Measurements from ENCODE around the gene KRTAP5-5. TPM values are rescaled to one million over a fixed set of nuclear protein-coding genes. Genes with fewer than 3 reads are reported as not detected.

KRTAP5-5 gene
- total RNA-seq, 1 donor from 2014 or later: not detected

DNA sequence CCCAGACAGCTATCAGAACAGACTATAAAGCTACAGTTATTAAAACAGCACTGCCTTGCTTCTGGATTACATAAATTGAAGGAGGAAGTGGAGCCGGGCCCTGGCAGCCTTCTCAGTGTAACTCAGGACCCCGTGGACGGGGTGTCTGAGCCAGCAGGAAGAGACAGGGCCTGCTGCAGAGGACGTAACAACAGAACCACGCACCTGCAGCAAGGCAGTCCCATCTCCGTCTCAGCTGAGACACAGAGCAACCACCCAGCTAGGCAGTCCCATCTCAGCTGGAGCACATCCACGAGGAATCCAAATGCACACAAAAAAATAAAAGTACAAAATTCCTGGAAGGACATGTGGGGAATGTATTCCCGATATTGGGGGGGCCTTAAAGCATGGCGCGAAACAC, 50.3 kb downstream of the KRTAP5-5 start:
- ATAC-seq: no peak

Other genes with a start within 250 kb of the KRTAP5-5 start
- gene BRSK2, start 239.8 kb upstream of the KRTAP5-5 start, total RNA-seq: 0.08 TPM
- gene MOB2, start 143.0 kb upstream of the KRTAP5-5 start, total RNA-seq: 32.1 TPM
- gene DUSP8, start 57.5 kb upstream of the KRTAP5-5 start, total RNA-seq: 0.76 TPM
- not detected for gene KRTAP5-1, start 44.5 kb upstream of the KRTAP5-5 start, total RNA-seq
- not detected for gene KRTAP5-2, start 31.5 kb upstream of the KRTAP5-5 start, total RNA-seq
- gene KRTAP5-3, start 21.3 kb upstream of the KRTAP5-5 start, total RNA-seq: not detected
- gene KRTAP5-4, start 7.6 kb upstream of the KRTAP5-5 start, total RNA-seq: not detected
- not detected for gene KRTAP5-6, start 67.4 kb downstream of the KRTAP5-5 start, total RNA-seq
- gene IFITM10, start 120.8 kb downstream of the KRTAP5-5 start, total RNA-seq: 0.96 TPM
- gene CTSD, start 134.2 kb downstream of the KRTAP5-5 start, total RNA-seq: 583 TPM
- 22.4 TPM for gene SYT8, start 205.2 kb downstream of the KRTAP5-5 start, total RNA-seq
- gene TNNI2, start 209.2 kb downstream of the KRTAP5-5 start, total RNA-seq: 4.4 TPM
- 18.8 TPM for gene LSP1, start 223.3 kb downstream of the KRTAP5-5 start, total RNA-seq